ENCODE measurements around the gene WSCD1.

Gene WSCD1

GRCh38 chr17:6172642-6173330 is 102.6 kb downstream of the WSCD1 start:
- no peak overlapping the region for H3K4me3 ChIP-seq (ENCODE audit: low read depth, low read length)
- H3K27me3 ChIP-seq (ENCODE audit: control insufficient read depth, insufficient read depth, low read length): no peaks in the 10 kb centered on the region
- H3K9me3 ChIP-seq (ENCODE audit: control insufficient read depth, low read length): no peaks in the 10 kb centered on the region
- no peaks in the 10 kb centered on the region for H3K4me1 ChIP-seq
- no peak for TF ChIP-seq CTCF (IDR thresholded peaks at IDR 0.05)
- H3K27ac ChIP-seq: no peak overlapping the region
- no peaks in the 10 kb centered on the region for H3K79me2 ChIP-seq
- H3K36me3 ChIP-seq (ENCODE audit: control insufficient read depth, insufficient read depth, low read length): no peaks in the 10 kb centered on the region
- H3K9ac ChIP-seq: no peak overlapping the region
- no peak overlapping the region for H2AFZ ChIP-seq
- no peak overlapping the region for H3K4me2 ChIP-seq (ENCODE audit: low read length)

DNA sequence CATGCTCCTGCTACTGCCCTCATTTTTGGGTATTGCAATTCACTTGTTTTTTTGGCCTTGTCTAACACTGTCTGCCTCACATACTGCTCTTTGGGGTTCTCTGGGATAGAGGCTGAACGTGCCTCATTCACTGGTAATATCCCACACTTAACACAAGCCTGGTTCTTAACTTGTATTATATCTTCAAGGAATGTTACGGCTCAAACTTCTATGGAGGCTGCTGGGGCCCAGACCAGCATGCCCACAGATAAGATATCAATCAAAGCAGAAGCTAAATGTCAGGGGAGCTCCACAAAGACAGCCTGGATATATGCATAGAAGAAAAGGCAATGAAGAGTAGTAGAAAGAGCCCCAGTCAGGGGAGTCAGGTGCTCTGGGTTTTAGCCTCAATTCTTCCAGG is 103.5 kb downstream of the WSCD1 start:
- no peak overlapping the region for H2AFZ ChIP-seq
- H3K27ac ChIP-seq: no peak overlapping the region
- H3K4me2 ChIP-seq (ENCODE audit: low read length): no peak overlapping the region
- H3K79me2 ChIP-seq: no peaks in the 10 kb centered on the region
- H3K9me3 ChIP-seq (ENCODE audit: control insufficient read depth, low read length): no peaks in the 10 kb centered on the region
- no peaks in the 10 kb centered on the region for H3K27me3 ChIP-seq (ENCODE audit: control insufficient read depth, insufficient read depth, low read length)
- H3K4me1 ChIP-seq: no peaks in the 10 kb centered on the region
- H3K9ac ChIP-seq: no peak overlapping the region
- no peak for TF ChIP-seq CTCF (IDR thresholded peaks at IDR 0.05)
- H3K4me3 ChIP-seq (ENCODE audit: low read depth, low read length): no peak overlapping the region
- H3K36me3 ChIP-seq (ENCODE audit: control insufficient read depth, insufficient read depth, low read length): no peaks in the 10 kb centered on the region
